ENCODE data around the gene GRIN2D.
"Not testable (repeated sequence)": the region's sequence is repeated elsewhere in the genome, so short reads cannot be mapped to it uniquely, and the experiment has no call there.

Gene GRIN2D

DNA sequence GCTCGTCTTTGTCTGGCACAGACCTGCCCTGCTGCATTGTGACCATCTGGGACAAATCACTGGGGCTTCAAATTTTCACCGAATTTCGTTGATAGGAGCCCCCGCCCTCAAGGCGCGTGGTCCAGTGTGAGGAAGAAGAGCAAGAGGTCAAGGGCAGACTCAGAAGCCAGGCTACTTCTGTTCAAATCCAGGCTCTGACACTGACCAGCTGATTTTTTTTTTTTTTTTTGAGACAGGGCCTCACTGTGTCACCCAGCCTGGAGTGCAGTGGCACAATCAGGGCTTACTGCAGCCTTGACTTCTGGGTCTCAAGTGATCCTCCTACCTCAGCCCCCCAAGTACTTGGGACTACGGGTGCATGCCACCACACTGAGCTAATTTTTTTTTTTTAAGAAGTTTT lies 22.1 kb upstream of the GRIN2D start:
- DNase-seq (ENCODE audit: low read depth), result no peak
- H3K4me3 ChIP-seq (ENCODE audit: low read length), result no peak overlapping the region
- TF ChIP-seq, protein P1, sequence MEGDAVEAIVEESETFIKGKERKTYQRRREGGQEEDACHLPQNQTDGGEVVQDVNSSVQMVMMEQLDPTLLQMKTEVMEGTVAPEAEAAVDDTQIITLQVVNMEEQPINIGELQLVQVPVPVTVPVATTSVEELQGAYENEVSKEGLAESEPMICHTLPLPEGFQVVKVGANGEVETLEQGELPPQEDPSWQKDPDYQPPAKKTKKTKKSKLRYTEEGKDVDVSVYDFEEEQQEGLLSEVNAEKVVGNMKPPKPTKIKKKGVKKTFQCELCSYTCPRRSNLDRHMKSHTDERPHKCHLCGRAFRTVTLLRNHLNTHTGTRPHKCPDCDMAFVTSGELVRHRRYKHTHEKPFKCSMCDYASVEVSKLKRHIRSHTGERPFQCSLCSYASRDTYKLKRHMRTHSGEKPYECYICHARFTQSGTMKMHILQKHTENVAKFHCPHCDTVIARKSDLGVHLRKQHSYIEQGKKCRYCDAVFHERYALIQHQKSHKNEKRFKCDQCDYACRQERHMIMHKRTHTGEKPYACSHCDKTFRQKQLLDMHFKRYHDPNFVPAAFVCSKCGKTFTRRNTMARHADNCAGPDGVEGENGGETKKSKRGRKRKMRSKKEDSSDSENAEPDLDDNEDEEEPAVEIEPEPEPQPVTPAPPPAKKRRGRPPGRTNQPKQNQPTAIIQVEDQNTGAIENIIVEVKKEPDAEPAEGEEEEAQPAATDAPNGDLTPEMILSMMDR (conservative IDR thresholded peaks at IDR 0.05; ENCODE audit: low read length), result no peak

DNA sequence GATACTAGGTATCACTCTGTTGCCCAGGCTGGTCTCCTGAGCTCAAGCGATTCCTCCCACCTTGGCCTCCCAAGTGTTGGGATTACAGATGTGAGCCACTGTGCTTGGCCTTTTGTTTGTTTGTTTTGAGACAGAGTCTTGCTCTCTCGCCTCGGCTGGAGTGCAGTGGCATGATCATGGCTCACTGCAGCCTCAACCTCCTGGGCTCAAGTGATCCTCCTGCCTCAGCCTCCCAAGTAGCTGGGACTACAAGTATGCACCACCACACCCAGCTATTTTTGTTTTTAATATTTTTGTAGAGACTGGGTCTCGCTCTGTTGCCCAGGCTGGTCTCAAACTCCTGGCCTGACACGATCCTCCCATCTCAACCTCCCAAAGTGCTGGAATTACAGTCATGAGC lies 21.7 kb upstream of the GRIN2D start:
- not testable (repeated sequence) for DNase-seq (ENCODE audit: low read depth); H3K4me3 ChIP-seq (ENCODE audit: low read length)

DNA sequence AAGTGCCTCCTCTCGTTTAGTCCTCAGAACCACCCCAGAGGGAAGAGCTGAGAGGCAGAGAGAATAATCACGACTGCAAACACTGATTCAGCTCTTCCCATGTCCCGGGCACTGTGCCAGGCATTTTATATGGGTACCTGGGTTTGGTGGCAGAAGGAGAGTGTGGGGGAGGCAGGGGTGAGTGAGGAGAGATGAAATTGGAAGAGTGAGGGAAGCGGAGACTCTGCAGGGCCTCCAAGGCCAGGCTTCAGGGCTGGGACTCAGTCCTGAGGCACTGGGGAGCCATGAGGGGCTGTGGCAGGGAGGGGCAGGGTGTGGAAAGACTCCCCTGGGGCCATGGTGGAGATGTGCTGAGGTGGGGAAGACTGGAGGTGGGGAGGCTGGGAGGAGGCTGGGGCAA lies 20.6 kb upstream of the GRIN2D start:
- TF ChIP-seq, protein P1 (conservative IDR thresholded peaks at IDR 0.05; ENCODE audit: low read length), result no peak
- DNase-seq (ENCODE audit: low read depth), result no peak
- H3K4me3 ChIP-seq (ENCODE audit: low read length), result no peak overlapping the region

DNA sequence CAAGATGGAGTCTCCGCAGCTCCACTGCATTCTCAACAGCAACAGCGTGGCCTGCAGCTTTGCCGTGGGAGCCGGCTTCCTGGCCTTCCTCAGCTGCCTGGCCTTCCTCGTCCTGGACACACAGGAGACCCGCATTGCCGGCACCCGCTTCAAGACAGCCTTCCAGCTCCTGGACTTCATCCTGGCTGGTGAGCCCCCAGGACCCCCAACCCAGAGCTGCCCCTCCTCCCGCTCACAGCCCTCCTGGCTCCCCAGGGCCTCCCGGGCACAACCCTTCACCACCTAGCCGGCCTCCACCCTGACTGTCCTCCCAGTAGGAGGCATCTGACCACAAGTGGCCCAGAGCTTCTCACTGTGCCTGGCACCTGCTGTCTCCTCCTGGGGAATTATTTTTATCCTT lies 19.9 kb upstream of the GRIN2D start:
- no peak overlapping the region for H3K4me3 ChIP-seq (ENCODE audit: low read length)
- TF ChIP-seq, protein P1 (conservative IDR thresholded peaks at IDR 0.05; ENCODE audit: low read length), result no peak
- DNase-seq (ENCODE audit: low read depth), result no peak

DNA sequence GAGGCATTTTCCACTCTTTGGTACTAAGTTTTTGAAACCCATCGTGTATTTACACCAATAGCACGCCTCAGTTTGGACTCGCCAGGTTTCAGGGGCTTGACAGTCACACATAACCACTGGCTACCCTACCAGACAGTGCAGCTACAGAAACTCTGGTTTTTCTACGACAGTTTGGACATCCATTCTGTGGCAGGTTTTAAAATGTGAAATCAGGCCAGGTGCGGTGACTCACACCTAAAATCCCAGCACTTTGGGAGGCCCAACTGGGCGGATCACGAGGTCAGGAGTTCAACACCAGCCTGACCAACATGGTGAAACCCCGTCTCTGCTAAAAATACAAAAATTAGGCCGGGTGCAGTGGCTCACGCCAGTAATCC lies 15.3 kb upstream of the GRIN2D start:
- DNase-seq (ENCODE audit: low read depth), result no peak
- TF ChIP-seq, protein P1 (conservative IDR thresholded peaks at IDR 0.05; ENCODE audit: low read length), result no peak
- H3K4me3 ChIP-seq (ENCODE audit: low read length), result no peak overlapping the region

DNA sequence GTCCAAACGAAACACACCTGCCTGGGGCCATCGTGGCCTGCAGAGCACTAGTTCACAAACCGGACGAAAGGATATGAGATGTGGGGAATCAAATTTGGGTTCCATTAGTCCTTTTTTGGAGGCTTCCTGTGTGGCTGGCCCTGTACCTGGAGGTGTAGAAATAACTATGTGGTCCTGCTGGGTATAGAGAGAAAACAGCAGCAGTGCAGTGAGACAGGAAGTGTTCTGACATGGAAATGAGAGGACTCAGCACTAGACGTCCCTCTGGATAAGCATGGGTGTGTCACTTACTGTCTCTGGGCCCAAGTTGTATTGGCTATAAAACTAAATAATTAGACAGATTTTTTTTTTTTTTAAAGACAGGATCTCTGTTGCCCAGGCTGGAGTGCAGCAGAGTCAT lies 14.4 kb upstream of the GRIN2D start:
- DNase-seq (ENCODE audit: low read depth), result no peak
- H3K4me3 ChIP-seq (ENCODE audit: low read length), result no peak overlapping the region

DNA sequence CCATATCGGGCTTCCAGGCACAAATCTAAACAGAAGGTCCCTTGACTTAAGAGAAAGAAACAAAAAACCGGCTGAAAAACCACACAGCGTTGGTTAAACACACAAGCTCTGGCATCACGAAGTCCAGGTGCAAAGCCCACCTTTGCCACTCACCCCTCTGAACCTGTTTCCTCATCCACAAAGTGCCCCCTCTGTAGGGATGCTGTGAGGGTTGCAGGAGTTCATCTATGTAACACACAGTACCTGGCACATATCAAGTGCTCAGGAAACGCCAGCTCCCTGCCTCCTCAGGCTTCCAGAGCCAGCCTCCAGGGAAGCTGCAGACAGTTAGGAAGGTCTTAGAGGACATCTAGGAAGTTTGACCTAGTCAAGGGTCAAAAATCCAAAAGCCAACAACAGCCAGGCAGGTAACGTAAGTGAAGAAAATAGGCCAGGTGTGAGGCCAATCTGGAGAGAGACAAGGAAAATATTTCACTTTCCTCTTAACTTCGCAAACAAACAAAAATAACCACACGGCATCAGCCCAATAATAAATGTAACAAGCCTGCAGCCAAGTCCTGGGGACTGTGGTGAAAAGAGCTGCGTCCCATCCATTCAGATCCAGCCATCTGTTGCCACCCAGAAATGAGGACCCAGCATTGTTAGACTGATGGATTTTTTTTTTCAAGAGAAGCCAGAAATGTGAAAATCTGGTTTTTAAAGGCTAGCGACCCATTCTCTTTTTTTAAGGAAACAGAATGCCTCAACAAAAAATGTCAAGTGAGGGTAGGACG lies 12.1 kb upstream of the GRIN2D start:
- DNase-seq (ENCODE audit: low read depth), result no peak
- H3K4me3 ChIP-seq (ENCODE audit: low read length), result no peak overlapping the region
- TF ChIP-seq, protein P1 (conservative IDR thresholded peaks at IDR 0.05; ENCODE audit: low read length), result no peak

More for the DNA sequence above, 14.4 kb upstream of the GRIN2D start:
- TF ChIP-seq, protein P1 (conservative IDR thresholded peaks at IDR 0.05; ENCODE audit: low read length), result no peak
